T-helper 2 cell (primary cell): ENCODE results near the gene CALHM3.
A peak's percentile ranks its signal among the peaks of the same experiment; 100 is the strongest.
"Not testable (repeated sequence)": the region's sequence is repeated elsewhere in the genome, so short reads cannot be mapped to it uniquely, and the experiment has no call there.

Experiments
- DNase-seq, 5 experiments: peaks; one replicate each; pipeline versions ENCODE4 v3.0.0 to v3.0.0-alpha.2; 2012 to 2022

The CALHM3 gene

DNA sequence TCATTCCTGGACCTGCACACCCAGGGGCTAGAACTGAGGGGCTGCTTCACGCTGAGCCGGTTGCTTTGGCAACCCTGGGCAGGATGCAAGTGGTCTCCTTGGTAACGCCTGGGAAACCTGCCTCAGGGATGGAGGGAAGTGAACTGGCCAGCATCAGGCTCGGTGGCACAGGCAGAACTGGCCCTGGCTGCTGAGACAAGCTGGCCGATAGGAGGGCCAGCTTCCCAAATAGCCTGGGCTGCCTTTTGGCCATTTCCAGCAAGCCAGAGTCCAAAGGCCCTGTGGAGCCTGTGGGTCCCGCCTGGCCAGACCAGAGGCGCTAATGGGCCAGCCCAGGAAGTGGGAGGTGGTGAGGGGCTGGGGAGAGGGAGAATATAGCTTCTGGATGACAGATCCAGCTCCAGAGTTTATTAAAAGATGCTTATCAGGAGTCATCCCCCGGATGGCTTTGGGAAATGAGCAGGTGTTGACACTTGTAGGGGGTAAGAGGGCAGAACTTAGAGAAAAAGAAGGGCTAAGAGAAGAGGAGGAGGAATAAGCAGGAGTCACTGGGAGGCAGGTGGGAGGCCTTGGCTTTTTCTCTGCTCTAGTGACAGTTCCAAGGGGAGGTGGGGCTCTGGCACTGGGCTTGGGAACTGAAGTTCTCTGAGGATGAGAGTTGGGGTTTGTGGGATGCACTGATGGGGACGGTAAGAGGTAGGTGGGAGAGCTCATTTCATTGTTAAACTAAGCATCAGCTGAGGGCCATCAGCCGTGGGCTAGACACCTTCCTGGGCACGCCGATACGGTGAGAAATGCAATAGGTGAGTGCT lies 24.0 kb upstream of the CALHM3 start:
- no peak for DNase-seq

- no peak for DNase-seq
Observed at GRCh38 chr10:103501186-103501585, 22.1 kb upstream of the CALHM3 start.

GRCh38 chr10:103500481-103500880 lies 21.4 kb upstream of the CALHM3 start:
- DNase-seq: no peak

- DNase-seq: no peak
Observed at GRCh38 chr10:103499881-103500280, 20.8 kb upstream of the CALHM3 start.

GRCh38 chr10:103498936-103499638 lies 20.0 kb upstream of the CALHM3 start:
- no peak for DNase-seq

DNA sequence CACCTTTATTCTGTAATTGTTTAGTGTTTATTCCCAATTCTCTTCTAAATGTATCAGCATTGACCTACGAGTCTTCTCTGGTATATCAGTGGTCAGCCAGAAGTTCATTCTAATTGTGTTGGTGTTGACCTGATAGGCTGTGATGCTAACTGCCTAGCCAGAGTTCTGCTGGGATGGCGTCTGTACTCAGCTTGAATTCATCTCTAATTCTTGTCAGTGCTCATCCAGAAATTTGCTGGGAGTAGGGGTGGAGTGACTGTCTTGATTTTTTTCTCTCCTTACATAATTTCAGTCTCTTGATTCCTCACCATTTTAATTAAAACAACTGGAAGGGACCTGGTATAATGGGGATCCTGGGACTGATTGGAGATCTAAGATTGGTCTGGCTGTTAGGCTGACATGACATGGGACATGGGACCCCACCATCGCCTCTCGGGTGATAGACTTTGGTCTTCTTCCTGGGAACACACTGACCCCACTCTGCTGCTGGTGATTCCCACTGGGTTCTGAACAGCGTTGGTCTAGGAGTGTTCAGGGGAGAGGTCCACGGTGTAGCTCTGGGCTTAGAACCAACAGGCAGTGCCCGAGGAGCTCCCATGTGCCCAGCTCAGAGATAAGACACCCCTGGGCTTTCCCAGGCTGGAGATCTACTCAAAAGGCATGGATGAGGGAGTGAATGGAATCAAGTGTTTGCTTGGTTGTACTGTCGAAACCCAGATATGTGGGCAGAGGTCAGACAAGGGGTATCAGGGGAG lies 18.3 kb upstream of the CALHM3 start:
- DNase-seq: no peak

- no peak for DNase-seq
Observed at GRCh38 chr10:103495321-103495720, 16.3 kb upstream of the CALHM3 start.

DNA sequence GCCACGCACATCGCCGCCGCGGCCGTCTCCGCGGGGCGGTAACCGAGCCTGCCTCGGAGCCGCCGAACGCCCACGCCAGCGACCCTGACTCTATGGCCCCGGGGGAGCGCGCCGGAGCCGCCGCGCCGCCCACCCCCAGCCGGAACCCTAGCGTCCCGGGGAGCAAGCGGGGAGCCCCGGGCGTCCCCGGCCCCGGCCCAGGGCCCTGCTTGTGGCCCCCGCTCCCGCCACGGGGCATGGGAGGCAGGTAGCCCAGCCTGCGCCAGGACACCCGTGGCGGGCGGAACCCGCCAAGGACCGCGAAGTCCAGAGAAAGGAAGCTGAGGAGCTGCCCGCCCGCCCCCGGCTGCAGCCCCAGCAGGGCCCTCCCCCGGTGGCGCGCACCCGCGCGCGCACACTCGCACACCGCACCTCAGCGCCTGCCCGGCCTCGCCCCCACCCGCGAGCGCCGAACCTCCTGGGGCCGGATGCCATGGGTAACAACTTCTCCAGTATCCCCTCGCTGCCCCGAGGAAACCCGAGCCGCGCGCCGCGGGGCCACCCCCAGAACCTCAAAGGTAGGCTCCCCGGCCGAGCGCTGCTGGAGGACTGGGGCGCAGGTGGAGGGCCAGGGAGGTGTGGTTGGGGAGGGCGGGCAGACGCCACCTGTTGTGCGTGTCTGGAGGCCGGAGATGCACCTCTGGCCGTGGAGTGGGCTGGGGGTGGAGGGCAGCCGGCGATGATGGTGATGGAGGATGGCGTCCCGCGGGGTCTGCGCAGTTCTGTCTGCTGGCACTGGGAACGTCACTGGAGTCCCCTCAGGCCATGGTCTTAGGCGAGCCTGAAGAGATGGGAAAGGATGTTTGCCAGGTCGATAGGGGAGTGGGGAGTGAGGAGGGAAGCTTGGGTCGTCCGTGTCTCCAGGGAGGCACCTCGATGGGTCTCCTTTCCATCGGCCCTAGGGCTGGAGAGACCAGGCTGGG lies 15.2 kb upstream of the CALHM3 start:
- peak in 3 of 5 experiments; percentile 10 to 70 (median 23) for DNase-seq

DNA sequence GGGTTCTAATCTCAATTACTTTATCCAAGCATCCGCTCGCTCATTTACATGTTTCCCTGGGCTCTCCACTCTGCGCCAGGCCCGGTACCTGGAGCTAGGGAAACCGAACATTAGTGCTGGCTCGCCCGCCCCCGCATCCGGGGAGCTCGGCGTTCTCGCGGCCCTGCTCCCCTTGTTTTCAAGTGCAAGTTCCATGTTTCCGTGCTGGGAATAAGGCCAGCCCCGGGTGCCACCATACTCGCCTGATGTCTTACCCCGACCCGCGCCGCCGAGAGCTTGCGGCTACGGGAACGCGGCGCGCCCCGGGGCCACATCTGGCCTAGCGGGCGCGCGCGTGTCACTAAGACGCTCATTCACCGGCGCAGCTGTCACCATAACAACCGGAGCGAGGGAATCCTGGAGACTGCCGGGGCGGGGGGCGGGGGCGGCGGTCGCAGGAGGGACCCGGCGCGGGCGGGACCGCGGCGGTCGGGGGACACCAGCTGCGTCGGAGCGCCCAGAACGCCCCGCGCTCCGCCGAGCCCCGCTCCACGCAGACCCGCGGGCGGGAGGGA lies 14.4 kb upstream of the CALHM3 start, which contains the start of gene NEURL1:
Gene NEURL1, plus strand, starts transcription at position 344 of the 554 bp plus-strand sequence. CDS start 683 bp downstream, outside the sequence.
- DNase-seq: peak in 1 of 5 experiments; percentile 64

- no peak for DNase-seq
Observed at GRCh38 chr10:103492655-103493261, 13.7 kb upstream of the CALHM3 start.

DNA sequence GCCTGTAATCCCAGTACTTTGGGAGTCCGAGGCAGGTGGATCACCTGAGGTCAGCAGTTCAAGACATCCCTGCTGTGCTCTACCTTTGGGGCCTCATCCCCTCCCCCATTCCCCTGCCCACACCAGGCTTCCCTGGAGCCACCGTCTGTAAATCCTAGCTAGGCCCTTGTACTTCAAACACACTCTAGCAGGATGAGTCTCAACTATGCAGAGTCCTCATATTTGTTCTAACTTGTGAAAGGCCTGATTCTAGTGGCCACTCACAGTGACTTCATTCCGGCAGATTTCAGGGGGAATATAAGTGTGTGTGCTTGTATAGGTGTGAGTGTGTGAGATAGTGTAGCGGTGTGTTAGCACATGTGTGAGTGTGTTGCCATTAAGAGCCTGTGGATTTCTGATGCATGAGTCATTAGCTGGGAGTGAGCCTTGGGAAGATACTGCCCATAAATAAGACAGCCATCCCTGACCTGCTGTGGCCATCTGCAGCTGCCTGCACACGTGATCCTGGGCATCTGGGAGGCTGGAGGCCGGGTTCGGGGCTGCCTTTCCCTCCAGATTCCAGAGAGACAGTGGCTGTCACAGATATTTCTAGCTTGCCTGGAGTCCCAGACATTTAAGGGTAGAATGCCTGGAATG lies 12.8 kb upstream of the CALHM3 start:
- DNase-seq: no peak

DNA sequence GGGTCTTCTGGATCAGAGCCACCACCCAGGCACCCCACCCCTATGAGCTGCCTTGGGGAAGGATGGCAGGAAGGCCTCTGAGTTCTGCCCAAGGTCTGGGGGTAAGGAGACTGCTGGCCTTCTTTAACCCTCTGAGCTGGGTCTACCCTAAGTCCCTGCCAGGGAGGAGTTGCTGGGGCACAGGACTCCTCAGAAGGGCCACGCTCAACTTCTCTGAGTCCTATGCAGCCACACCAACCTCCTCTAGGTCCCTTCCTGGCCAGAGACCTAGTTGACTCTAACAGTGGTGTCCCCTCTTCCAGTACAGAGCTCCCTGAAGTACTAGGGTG lies 11.9 kb upstream of the CALHM3 start:
- no peak for DNase-seq

DNA sequence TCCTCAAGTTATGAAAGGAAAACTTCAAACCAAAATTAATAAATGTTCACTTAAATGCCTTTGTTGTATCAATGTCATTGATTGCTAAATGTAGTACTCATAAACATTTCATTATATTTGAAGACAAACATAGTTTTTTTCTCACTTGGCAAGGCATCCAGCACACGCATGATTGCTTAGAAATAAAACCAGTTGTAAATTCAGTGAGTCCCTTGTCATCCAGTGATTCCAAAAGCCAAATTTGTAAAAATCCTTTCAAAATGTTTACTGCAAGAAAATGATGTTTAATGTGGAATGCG lies 8.3 kb upstream of the CALHM3 start:
- DNase-seq: no peak

DNA sequence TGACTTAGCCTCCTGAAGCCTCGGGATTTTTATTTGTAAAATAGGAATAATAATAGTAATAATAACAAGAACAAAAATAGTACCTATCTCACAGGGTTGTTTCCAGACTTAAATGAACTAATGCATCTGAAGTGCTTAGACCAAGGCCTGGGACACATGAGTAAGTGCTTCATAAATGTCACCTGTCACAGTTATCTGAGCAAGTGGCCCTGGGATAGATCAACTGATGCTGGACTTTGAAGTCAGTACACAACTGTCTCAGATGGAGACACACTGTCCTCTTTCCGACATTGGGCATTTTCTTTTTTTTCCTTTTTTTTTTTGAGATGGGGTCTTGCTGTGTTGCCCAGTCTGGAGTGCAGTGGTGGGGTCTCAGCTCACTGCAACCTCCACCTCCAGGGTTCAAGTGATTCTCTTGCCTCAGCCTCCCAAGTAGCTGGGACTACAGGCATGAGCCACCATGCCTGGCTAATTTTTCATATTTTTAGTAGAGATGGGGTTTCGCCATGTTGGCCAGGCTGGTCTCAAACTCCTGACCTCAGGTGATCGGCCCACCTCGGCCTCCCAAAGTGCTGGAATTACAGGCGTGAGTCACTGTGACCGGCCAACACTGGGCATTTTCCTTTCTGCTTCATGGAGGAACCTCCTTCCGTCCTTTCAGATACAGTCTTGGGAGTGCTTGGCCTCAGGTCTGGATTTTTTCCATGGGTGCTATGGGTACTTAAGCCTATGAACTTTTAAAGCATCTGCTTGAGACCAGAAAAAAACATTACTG lies 7.8 kb upstream of the CALHM3 start:
- DNase-seq: not testable (repeated sequence)

- peak in 2 of 5 experiments; percentile 42 to 83 for DNase-seq
Observed at GRCh38 chr10:103481974-103482531, 3.0 kb upstream of the CALHM3 start.

- no peak for DNase-seq
Observed at GRCh38 chr10:103480521-103480920, 1.5 kb upstream of the CALHM3 start.

- no peak for DNase-seq
Observed at GRCh38 chr10:103478671-103479070, 369 bp downstream of the CALHM3 start.

GRCh38 chr10:103476046-103476768 lies 2.8 kb downstream of the CALHM3 start:
- peak in 1 of 5 experiments; percentile 56 for DNase-seq

- no peak for DNase-seq
Observed at GRCh38 chr10:103475437-103475836, 3.6 kb downstream of the CALHM3 start.
